Measurements from ENCODE around the gene RAD54L.
"Not testable (repeated sequence)": the region's sequence is repeated elsewhere in the genome, so short reads cannot be mapped to it uniquely, and the experiment has no call there.

Gene RAD54L

DNA sequence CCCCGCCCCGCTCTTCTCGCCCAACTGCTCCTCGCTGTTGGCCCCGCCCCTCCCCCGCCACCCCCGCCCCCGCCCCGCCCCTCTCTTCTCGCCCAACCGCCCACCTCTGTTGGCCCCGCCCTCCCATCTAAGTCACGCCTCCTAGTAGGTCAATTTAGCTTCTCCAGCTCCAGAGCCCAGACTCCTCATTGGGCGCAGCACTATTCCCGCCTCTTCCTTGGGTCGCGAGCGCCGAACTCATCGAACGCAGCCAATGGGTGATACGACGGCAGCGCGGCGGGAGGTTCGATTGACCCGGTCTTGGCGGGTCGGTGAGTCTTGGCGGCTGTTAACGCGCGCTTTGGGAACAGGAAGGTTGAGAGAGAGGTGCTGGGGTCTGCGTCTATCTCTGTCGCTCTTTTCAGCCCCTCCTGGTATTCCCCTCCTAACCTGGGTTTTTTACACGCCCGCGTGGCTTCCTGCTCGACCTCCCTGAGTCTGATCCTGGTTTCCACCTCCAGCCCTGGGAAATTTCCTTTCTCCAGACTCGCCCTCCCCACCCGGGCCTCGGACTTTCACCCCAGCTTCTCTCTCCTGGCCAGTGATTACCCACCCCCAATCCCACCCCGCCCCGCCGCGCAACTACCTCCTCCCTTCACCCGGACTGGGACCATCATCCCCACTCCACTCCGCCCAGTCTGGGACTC, at the start of gene RAD54L:
Gene RAD54L (plus strand): TSS at position 328 of the 686 bp plus-strand sequence. CDS start 643 bp downstream, outside the sequence.
- peak; percentile 96 to 97 for DNase-seq

DNA sequence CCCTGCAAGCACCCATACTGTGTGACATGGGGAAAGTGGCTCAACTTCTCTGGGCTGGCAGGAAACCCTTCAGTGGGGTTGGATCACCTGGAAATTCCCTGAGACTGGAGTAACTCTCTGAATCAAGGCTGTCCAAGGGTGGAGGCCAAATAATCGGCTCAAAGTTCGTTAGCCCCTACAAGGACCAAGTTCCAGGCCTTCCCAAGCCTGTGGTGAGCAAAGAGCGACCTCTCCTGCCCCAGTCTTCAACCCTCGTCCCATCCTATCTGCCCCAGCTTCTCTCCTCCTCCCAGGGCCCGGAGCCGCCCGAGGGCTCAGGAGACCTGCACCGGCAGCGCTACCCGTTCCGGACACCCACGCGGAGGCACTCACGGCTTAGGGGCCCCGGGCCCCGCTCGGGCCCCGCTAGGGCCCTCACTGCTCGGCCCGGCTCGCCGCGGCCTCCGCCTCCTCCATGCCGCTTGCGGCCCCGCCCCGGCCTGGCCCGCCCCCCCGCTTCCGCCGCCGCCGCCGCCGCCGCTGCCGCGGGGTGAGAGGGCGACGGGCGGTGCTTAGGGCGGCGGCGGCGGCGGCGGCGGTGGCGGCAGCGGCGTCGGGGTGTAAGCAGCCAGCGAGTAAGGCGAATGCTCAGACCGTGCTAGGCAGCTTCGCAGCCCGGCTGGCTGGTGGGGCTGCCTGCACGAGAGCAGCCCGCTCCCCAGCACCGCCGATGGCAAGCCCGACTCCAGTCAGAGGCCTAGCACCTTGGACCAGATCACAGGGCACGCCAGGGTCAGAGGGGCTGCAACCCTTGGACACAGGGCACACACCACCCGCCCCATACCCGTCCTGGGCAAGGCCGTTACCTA, 49.4 kb upstream of the RAD54L start, which contains the start of gene POMGNT1:
Gene POMGNT1 (minus strand): TSS at position 471 of the 848 bp plus-strand sequence. CDS start 613 bp downstream, outside the sequence.
- peak; percentile 63 to 69 for DNase-seq

DNA sequence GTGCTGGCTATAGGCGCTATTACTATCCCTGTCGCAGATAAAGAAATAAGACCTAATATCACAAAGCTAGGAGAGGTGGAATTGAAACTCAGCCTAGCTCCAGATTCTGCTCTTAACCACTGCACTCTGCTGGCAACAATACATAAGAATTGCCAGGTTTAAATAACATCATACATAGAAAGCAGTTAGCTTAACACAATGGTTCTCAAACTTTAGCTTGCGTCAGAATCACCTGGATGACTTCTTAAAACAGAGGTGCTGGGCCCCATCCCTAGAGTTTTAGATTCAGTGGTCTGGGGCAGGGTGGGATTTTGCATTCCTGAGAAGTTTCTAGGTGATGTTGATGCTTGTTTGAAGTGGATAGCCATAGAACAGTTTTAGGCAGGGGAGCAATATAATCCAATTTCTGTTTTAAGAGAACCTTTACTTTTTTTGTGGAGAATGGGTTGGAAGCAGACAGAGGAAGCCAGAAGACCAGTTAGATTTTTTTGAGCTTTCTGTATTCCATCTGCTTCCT, 48.3 kb upstream of the RAD54L start:
- DNase-seq, result no peak

DNA sequence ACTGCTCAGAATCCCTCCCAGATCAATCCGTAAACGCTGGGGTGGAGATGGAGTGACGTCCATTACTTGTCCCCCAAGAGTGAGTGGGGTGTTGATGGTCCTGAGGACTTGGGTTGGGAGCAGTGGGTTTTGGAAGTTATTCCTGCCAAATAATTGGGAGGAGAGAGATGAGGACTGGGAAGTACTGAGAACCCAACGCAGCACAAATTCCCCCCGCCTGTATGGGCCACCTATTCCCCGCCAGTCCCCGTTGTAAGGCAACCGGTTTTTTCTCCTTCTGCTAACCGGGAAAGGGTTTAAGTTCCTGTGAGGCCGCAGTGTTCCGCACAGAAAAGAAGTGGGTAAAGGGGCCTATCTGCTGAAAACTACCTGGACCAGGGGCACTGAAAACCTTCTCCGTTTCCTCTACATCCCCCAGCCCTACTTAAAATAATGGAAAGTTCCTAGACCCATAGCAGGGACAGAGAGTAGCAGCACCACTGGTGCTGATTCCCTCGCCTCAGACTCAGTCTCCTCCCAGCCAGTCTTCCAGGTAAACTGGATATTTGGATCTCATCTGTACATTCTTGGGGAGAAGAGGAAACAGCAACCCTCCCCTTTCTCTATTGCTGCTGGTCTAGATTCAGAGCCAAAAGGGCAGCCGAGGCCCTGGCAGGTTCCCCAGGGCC, 43.7 kb upstream of the RAD54L start:
- no peak for DNase-seq

DNA sequence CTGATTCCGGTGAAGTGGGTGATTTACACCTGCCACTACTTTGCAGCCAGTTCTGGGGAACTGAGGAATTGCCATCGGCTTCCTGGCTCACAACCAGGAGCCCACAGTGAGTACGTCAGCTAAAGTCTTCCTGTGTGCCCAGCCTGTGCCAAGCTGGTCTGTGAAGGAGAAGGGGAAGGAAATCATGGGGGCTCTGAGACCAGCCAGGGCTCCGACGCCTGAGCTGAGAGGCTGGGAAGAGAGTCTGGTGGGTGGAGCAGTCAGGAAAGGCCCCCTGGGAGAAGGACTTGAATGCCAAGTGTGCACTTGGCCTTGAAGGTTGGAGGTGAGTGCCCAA, 43.2 kb upstream of the RAD54L start:
- no peak for DNase-seq

DNA sequence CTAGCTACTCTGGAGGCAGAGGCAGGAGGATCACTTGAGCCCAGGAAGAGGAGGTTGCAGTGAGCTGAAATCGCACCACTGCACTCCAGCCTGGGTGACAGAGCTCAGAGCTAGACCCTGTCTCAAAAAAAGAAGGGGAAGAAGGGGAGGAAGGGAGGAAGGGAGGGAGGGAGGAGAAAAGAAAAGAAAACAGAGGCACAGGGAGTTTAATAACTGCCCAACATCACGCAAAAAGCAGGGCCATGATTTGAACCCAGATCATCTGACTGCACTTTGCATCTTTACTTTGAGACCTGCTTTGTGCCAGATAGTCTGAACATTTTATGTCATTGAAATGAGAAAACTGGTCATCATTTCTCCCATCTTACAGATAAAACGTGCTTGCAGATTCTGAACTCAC, 42.4 kb upstream of the RAD54L start:
- DNase-seq, result no peak

DNA sequence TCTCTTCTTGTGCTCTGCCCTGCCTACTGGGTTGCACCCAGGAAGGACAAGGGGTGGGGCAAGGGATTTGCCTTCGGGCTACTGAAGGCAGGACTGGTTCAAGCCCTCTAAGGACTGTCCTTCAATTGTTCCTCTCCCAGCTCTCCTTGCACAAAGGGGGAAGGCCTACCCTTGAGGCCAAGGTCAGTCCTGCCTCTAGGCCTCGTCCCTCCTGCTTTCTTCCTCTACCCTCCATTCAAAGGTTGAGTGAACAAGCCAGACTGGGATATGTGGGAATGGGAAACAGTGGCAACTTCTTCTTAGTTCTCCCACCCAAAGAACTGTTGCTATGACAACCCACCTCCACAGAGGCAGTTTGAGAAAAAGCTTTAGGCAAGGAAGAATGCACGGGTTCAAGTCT, 41.8 kb upstream of the RAD54L start:
- no peak for DNase-seq

DNA sequence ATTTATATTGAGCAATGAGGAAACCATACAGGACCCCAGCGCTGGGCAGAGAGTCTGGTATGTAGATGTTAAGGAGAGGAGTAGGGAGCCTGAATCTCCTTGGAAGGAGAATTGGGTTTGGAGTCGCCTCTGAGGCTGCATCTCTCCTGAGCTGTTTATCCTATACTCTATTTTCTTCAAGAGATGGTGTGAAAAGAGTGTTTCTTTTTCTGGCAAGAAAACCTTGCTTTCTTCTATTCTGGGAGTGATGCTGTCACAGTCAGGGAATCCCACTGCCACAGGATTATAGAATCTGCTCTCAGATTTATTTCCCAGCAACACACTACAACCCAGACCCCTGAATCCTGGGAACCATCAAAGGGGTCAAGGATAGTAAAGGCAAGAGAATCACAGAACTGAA, 41.2 kb upstream of the RAD54L start:
- no peak for DNase-seq

DNA sequence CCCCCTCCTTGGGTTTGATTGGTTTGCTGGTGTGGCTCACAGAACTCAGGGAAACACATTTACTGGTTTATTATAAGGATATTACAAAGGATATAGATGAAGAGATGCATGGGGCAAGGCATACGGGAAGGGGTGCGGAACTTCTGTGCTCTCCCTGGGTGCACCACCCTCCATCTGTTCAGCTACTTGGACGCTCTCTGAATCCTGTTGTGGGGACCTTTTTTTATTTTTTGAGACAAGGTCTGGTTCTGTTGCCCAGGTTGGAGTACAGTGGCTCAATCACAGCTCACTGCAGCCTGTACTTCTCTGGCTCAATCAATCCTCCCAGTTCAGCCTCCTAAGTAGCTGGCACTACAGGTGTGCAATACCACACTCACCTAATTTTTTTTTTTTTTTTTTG, 37.0 kb upstream of the RAD54L start:
- no peak for DNase-seq

DNA sequence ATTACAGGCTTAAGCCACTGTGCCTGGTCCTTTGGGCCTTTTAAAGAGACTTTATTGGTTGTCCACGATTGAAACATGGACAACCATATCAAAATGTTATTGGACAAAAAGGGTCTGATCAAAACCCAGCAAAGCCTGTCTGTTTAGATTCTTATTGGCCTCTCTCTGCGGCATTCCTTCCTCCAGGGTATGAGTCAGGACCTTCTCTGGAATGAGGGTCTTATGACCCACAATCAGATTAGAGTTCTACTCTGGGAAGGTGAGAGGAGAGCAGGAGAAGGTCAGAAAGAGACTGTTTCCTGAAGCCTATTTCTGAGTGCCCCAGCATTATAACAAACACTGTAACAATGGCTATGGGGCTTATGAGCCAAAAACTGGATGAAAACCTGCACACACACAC, 36.5 kb upstream of the RAD54L start:
- no peak for DNase-seq

DNA sequence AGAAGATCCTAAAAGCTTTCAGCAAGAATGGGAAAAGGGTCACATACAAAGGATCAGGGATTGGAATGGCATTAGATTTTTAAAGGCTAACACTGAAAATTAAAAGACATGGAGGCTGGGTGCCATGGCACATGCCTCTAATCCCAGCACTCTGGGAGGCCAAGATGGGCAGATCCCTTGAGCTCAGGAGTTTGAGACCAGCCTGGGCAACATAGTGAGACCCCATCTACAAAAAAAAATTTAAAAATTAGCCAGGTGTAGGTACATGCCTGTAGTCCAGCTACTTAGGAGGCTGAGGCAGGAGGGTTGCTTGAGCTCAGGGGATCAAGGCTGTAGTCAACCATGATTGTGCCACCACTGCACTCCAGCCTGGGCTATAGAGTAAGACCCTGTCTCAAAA, 32.1 kb upstream of the RAD54L start:
- DNase-seq, result no peak

DNA sequence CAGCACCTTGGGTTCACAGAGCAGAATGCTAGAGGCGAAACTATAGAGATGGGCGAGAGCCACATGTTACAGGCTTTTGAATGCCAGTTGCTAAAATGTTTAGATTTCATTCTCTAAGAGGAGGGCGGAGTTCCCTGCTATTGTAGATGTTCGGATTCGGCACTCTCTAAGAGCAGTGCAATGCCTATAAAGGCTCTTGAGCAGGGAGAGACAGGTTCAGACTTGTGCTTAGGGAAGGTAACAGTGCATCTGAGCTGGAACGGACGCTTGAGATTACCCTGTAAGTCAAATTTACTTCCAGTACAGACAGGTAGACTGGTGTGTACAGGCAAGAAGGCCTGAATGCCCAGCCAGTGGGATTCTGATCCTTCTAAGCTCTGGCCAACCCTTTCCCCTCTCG, 29.1 kb upstream of the RAD54L start:
- no peak for DNase-seq

DNA sequence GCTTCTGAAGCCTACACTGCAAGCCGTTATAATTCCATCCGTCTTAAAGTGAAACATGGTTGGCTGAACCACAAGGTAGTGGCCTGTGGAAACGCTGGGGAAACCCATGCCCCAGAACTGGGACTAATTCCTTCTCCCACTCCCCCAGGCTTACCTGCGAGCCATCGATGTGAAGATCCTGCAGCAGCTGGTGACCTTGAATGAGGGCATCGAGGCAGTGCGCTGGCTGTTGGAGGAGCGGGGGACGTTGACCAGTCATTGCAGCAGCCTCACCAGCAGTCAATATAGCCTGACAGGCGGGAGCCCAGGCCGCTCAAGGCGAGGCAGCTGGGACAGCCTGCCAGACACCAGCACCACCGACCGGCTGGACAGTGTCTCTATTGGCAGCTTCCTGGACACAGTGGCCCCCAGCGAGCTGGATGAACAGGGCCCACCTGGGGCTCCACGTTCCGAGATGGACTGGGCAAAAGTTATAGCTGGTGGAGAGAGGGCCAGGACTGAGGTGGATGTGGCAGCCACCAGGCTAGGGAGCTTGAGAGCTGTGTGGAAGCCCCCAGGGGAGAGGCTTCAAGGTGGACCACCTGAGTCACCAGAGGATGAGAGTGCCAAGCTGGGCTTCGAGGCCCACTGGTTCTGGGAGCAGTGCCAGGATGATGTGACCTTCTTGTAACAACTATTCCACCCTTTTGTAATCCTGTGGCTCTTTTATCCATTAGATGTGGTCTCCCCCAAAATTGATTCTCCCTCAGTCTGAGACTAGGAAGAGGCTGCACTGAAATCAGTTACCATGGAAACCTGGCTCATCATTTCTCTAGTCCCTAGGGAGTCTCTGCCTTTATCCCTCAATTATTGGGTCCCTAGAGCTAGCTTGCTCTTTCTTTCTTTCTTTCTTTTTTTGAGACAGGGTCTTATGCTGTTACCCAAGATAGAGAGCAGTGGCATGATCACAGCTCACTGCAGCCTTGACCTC, 27.7 kb upstream of the RAD54L start:
- DNase-seq, result no peak

DNA sequence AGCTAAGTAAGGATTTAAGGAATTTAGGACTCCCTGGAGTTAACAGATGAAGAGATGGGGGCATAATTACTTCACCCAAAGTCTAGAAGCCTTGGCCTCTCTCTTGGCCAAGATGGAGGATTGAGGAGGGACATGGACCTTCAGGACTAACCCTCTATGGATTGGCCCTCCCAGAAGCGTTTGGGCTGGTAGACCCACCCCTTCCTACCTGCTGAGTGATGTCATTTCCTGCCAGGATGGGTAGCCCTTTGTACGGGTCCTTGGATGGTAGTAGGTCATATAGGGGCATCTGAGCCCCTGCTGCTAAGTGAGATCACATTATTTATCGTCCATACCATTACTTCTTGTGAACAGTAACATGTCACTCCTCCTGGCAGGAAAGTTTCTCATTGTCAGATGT, 26.8 kb upstream of the RAD54L start:
- no peak for DNase-seq

DNA sequence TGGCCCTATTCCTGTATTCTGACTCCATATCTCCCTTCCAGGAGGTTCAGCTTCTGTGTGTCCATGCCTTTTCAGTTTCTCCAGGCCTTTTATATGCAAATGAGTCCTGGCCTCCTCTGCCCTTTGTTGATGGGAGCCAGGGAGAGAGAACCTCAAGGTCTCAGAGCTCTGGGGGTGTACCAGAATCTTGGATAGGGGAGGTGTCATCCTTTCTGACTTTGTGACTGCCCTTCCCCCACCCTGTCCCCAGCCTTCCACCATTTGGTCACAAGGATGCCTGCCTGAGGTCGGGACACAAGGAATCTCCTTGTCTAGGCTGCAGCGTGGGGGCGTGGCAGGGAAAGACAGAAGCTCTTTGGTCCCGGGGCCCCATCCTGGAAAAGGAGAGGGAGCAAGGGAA, 25.8 kb upstream of the RAD54L start:
- DNase-seq, result no peak

DNA sequence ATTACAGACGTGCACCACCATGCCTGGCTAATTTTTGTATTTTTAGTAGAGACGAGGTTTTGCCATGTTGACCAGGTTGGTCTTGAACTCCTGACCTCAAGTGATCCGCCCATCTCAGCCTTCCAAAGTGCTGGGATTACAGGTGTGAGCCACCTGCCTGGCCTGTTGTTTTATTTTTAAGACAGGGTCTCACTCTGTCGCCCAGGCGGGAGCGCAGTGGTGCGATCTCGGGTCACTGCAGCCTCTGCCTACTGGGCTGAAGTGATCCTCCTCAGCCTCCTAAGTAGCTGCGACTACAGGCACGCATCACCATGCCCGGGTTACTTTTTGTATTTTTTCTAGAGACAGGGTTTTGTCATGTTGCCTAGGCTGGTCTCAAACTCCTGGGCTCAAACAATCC, 24.5 kb upstream of the RAD54L start:
- not testable (repeated sequence) for DNase-seq

DNA sequence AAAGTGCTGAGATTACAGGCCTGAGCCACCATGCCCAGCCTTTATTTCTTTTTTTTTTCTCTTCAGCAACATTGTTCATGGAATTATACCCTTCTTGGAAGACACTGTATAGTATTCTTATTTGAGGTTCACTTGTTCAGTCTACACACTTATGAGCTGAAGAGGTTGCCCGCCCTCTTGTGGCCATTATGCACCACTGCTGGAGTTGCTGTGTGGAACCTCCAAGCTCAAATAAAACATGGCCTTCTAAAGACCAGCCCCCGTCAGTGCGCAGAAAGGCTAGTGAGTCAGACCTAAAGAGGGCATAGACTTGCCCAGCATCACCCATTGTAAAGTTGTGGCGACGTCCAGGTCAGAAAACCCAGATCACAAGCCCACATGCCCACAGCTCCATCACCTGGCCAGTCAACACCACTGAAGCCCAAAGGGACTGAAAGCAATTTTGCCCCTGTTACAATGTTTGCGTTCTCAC, 24.1 kb upstream of the RAD54L start:
- peak; percentile 48 to 58 for DNase-seq

DNA sequence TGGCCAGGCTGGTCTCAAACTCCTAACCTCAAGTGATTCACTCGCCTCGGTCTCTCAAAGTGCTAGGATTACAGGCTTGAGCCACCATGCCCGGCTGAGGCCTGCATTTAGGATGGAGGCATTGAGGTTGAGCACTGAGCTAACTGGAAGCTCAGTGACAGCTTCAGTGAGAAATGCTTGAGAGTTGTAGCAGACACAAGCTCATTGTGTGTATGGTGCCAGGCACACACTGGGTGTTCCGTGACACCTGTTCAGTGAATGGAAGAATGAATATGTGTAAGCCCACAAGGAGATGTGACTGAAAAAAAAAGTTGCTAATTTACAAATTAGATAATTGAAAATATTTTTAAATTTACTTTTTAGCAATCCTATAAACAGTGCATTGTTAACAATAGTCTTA, 22.6 kb upstream of the RAD54L start:
- no peak for DNase-seq

DNA sequence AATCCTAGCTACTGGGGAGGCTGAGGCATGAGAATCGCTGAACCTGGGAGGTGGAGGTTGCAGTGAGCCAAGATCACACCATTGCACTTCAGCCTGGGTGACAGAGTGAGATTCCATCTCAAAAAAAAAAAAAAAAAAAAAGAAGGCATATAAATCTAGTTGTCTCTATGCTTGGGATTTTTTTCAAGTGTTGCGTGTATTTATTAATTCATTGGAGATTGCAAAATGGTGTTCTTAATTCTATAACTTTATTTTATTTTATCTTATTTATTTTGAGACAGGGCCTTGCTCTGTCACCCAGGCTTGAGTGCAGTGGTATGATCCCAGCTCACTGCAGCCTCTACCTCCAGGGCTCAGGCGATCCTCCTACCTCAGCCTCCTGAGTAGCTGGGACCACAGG, 16.3 kb upstream of the RAD54L start:
- not testable (repeated sequence) for DNase-seq

DNA sequence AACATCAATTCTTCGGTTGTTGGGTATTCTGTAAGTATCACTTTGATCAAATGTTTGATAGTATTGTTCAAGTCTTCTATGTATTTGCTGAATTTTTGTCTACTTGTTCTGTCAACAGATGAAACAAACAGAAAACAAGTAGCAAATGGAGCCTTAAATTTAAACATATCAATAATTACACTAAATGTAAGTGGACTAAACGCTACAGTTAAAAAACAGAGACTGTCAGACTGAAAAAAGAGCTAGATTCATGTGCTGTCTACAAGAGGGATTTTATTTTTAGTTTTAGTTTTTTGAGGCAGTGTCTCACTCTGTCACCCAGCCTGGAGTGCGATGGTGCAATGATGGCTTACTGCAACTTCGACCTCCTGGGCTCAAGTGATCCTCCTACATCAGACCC, 10.7 kb upstream of the RAD54L start:
- no peak for DNase-seq

DNA sequence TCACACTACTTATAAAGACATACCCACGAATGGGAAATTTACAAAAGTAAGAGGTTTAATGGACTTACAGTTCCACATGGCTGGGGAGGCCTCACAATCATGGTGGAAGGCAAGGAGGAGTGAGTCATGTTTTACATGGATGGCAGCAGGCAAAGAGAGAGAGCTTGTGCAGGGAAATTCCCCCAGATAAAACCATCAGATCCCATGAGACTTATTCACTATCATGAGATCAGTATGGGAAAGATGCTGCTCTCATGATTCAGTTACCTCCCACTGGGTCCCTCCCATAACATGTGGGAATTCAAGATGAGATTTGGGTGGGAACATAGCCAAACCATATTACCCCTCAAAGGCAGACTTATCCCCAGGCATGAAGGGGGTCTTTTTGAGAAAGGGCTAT, 8.7 kb upstream of the RAD54L start:
- not testable (repeated sequence) for DNase-seq

DNA sequence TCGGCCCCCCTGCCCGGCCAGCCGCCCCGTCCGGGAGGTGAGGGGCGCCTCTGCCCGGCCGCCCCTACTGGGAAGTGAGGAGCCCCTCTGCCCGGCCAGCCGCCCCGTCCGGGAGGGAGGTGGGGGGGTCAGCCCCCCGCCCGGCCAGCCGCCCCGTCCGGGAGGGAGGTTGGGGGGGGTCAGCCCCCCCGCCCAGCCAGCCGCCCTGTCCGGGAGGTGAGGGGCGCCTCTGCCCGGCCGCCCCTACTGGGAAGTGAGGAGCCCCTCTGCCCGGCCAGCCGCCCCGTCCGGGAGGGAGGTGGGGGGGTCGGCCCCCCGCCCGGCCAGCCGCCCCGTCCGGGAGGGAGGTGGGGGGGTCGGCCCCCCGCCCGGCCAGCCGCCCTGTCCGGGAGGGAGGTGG, 5.8 kb upstream of the RAD54L start:
- not testable (repeated sequence) for DNase-seq

All from activated CD4-positive, alpha-beta T cell treated with anti-CD3 and anti-CD28 coated beads for 4 hours (primary cell).